ENCODE data around the gene RIPOR1. TPM values are rescaled to one million over a fixed set of nuclear protein-coding genes. Genes with fewer than 3 reads are reported as not detected.

RIPOR1 gene
- polyA plus RNA-seq, 6 donors from 2014 or later, result 3.4 to 34.5 (median 16.5) TPM

GRCh38 chr16:67537270-67537635 lies 8.6 kb downstream of the RIPOR1 start:
- Mint-ChIP-seq H3K27me3 (no peaks in the 10 kb centered on the region), H3K4me3 (peak overlapping the region; percentile 79 to 94 (median 88)), H3K4me1 (peaks cover 71 to 82% (median 79%) of the 10 kb centered on the region in 3 donors), H3K9me3 (no peaks in the 10 kb centered on the region), H3K36me3 (peaks cover 2 to 15% of the 10 kb centered on the region in 2 donors), H3K27ac (peak overlapping the region; percentile 96 to 99 (median 98))
- DNase-seq, result peak; percentile 43
- peak; percentile 46 to 50 for ATAC-seq (ENCODE audit: low read depth in 2 of 2)

DNA sequence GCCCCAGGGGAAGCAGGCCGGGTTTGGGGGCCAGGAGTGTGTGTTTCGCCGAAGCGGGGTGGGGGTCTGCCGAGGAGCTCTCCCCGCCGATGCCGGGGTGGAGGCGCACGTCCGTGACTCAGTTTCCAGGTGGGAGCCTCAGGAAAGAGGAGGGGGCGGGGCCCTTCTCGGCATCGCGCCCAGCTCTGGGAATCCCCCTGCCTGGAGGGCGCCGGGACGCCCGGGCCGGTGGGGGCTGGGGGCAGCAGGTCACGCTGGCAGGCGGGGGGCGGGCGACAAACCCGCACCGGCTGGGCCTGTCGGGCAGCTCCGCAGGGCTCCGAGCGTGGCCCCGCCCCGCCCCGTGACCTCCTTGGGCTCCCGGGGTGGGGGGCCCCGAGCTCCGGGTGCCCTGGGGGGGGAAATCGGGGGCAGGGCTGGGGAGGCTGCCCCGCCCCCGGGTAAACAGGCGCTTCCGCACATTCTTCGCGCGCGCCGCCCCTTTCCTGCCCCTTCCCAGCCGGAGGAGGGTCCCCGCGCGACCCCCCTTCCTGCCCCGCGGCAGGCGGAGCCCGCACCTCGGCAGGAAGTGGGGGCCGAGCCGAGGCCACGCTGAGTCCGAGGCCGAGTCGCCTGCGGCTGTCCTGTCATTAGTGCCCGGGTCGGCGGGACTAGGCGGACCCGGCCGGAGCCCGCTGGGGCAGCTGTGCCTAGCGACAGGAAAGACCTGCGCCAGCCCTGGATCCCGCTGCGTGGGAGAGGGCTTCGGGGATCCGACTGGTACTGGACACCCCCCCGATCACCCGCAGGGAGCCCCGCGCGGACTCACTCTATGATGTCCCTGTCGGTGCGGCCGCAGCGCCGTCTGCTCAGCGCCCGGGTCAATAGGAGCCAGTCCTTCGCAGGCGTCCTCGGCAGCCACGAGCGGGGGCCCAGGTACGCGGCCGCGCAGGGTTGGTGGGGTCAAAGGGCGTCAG lies 9.3 kb downstream of the RIPOR1 start:
- peak overlapping the region; percentile 20 to 98 (median 90) for H3K27ac Mint-ChIP-seq
- no peaks in the 10 kb centered on the region for H3K27me3 Mint-ChIP-seq
- ATAC-seq (ENCODE audit: low read depth in 2 of 2) (peak; percentile 61 to 65), DNase-seq (peak; percentile 75)
- peaks cover 5 to 20% of the 10 kb centered on the region in 2 donors for H3K36me3 Mint-ChIP-seq
- H3K4me1 Mint-ChIP-seq, result peaks cover 70 to 82% (median 79%) of the 10 kb centered on the region in 3 donors
- peak overlapping the region; percentile 75 to 94 (median 88) for H3K4me3 Mint-ChIP-seq
- H3K9me3 Mint-ChIP-seq, result no peaks in the 10 kb centered on the region

- H3K27ac Mint-ChIP-seq, result peak overlapping the region in 5 of 6 donors; percentile 27 to 98 (median 44)
- no peaks in the 10 kb centered on the region for H3K27me3 Mint-ChIP-seq
- peaks cover 5 to 20% of the 10 kb centered on the region in 2 donors for H3K36me3 Mint-ChIP-seq
- no peaks in the 10 kb centered on the region for H3K9me3 Mint-ChIP-seq
- peak overlapping the region; percentile 69 to 85 (median 80) for H3K4me3 Mint-ChIP-seq
- H3K4me1 Mint-ChIP-seq, result peaks cover 69 to 81% (median 79%) of the 10 kb centered on the region in 3 donors
- DNase-seq, result no peak
- ATAC-seq (ENCODE audit: low read depth in 2 of 2), result no peak
Measured at GRCh38 chr16:67538666-67539101, 10.1 kb downstream of the RIPOR1 start.

DNA sequence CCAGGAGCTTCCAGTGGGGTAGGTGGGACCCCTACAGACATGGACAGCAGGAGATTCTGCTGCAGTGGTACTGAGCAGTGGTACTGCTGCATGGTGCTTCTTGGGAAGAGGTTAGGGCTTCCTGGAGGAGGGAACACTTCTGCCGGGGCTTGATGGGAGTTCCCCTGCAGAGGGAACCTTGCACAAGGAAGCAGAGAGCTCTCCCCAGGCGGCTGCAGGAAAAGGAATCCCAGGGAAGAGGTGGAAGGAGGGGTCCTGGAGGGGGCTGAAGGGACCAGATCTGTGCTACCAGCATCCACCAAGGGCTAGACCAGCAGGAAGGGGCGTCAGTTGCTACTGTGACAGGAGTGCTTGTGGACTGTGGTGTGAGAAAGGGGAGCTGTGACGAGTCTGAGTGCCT lies 10.6 kb downstream of the RIPOR1 start:
- no peaks in the 10 kb centered on the region for H3K9me3 Mint-ChIP-seq
- peak overlapping the region; percentile 57 to 85 (median 80) for H3K4me3 Mint-ChIP-seq
- peak overlapping the region; percentile 64 to 98 (median 88) for H3K27ac Mint-ChIP-seq
- ATAC-seq (ENCODE audit: low read depth in 2 of 2), result no peak
- no peaks in the 10 kb centered on the region for H3K27me3 Mint-ChIP-seq
- H3K36me3 Mint-ChIP-seq, result peaks cover 5 to 24% of the 10 kb centered on the region in 2 donors
- peaks cover 74 to 84% (median 81%) of the 10 kb centered on the region in 3 donors for H3K4me1 Mint-ChIP-seq
- DNase-seq, result no peak

DNA sequence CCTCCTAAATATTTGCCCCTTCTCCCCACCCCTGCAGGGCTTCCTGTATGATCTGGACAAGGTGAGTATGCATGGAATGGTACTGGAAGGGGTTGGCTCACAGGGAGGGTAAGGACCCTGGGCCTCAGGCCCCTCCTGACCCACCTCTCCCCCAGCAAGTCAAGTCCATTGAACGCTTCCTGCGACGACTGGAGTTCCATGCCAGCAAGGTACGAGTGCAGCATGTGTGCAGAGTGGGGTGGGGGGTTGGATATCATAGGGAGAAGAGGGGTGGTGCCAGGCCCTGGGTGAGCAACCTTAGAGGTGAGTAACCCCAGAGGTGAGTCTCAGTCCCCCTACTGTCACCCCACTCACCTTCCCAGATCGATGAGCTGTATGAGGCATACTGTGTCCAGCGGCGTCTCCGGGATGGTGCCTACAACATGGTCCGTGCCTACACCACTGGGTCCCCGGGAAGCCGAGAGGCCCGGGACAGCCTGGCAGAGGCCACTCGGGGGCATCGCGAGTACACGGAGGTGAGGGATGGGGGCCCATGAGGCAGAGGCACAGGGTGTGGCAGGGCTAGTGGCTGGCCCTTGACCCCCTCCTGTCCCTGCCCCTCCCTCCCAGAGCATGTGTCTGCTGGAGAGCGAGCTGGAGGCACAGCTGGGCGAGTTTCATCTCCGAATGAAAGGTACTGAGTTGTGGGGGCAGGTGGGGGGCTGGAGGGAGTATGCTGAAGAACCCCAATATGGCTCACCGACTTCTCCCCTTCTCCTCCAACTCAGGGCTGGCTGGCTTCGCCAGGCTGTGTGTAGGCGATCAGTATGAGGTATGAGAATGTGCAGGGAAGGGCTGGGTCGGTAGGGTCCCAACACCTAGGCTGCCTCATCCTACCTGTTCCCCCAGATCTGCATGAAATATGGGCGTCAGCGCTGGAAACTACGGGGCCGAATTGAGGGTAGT lies 11.3 kb downstream of the RIPOR1 start:
- H3K4me1 Mint-ChIP-seq, result peaks cover 74 to 90% (median 81%) of the 10 kb centered on the region in 3 donors
- peak overlapping the region in 7 of 8 donors; percentile 13 to 86 (median 79) for H3K4me3 Mint-ChIP-seq
- no peaks in the 10 kb centered on the region for H3K27me3 Mint-ChIP-seq
- H3K36me3 Mint-ChIP-seq, result peaks cover 5 to 31% of the 10 kb centered on the region in 2 donors
- peak overlapping the region; percentile 39 to 98 (median 86) for H3K27ac Mint-ChIP-seq
- DNase-seq, result no peak
- ATAC-seq (ENCODE audit: low read depth in 2 of 2), result no peak
- H3K9me3 Mint-ChIP-seq, result no peaks in the 10 kb centered on the region

DNA sequence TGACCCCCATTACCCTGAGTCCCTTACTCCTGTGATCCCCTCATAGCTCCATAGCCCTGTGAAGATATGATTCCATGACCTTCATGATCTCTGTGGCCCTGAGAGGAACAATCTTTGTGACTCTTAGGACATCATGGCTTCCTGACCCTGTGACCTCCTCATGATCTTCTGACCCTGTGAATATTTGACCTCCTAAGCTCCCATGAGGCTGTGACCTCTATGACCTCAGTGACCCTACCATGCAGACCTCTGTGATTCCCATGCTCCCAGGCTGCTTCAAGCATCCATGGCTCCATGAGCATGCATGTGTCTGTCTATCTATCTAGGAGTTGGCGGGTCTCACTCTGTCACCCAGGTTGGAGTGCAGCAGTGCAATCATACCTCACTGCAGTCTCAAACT lies 12.1 kb downstream of the RIPOR1 start:
- ATAC-seq (ENCODE audit: low read depth in 2 of 2) (no peak), DNase-seq (no peak)
- Mint-ChIP-seq H3K9me3 (no peaks in the 10 kb centered on the region), H3K27ac (peak overlapping the region in 4 of 6 donors; percentile 70 to 93 (median 82)), H3K4me1 (peaks cover 70 to 89% (median 77%) of the 10 kb centered on the region in 3 donors), H3K36me3 (peaks cover 5 to 31% of the 10 kb centered on the region in 2 donors), H3K27me3 (no peaks in the 10 kb centered on the region), H3K4me3 (peak overlapping the region in 5 of 8 donors; percentile 5 to 86 (median 53))

DNA sequence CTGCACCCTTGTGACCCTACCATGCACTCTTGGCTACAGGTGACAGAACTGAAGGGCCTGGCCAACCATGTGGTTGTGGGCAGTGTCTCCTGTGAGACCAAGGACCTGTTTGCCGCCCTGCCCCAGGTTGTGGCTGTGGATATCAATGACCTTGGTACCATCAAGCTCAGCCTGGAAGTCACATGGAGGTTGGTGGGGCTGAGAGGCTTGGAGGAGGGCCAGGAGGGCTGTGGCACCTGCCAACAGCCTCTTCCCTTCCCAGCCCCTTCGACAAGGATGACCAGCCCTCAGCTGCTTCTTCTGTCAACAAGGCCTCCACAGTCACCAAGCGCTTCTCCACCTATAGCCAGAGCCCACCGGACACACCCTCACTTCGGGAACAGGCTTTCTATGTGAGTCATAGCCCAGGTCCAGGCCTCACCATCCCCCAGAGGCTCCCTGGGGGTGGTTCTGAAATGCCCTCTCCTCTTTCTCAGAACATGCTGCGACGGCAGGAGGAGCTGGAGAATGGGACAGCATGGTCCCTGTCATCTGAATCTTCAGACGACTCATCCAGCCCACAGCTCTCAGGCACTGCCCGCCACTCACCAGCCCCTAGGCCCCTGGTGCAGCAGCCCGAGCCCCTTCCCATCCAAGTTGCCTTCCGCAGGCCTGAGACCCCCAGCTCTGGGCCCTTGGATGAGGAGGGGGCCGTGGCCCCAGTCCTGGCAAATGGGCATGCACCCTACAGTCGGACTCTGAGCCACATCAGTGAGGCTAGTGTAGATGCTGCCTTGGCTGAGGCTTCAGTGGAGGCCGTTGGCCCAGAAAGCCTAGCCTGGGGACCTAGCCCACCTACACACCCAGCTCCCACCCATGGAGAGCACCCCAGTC lies 13.0 kb downstream of the RIPOR1 start:
- ATAC-seq (ENCODE audit: low read depth in 2 of 2) (no peak), DNase-seq (no peak)
- no peaks in the 10 kb centered on the region for H3K27me3 Mint-ChIP-seq
- H3K9me3 Mint-ChIP-seq, result no peaks in the 10 kb centered on the region
- peaks cover 5 to 31% of the 10 kb centered on the region in 2 donors for H3K36me3 Mint-ChIP-seq
- H3K4me3 Mint-ChIP-seq, result peak overlapping the region in 5 of 8 donors; percentile 41 to 85 (median 53)
- H3K4me1 Mint-ChIP-seq, result peaks cover 69 to 87% (median 76%) of the 10 kb centered on the region in 3 donors
- H3K27ac Mint-ChIP-seq, result peak overlapping the region; percentile 80 to 97 (median 85)

DNA sequence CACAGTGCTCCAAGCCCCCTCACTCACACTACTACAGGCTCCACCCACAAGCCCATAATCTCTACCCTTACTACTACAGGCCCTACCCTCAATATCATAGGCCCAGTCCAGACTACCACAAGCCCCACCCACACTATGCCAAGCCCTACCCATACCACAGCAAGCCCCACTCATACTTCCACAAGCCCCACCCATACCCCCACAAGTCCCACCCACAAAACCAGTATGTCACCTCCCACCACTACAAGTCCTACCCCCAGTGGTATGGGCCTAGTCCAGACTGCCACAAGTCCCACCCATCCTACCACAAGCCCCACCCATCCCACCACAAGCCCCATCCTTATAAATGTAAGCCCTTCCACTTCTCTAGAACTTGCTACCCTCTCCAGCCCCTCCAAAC lies 13.8 kb downstream of the RIPOR1 start:
- peak overlapping the region; percentile 80 to 97 (median 92) for H3K27ac Mint-ChIP-seq

GRCh38 chr16:67543036-67543435 lies 14.4 kb downstream of the RIPOR1 start:
- H3K4me1 Mint-ChIP-seq, result peaks cover 75 to 93% (median 84%) of the 10 kb centered on the region in 3 donors
- peak overlapping the region in 2 of 8 donors; percentile 3 to 25 for H3K4me3 Mint-ChIP-seq
- DNase-seq (no peak), ATAC-seq (ENCODE audit: low read depth in 2 of 2) (no peak)
- H3K27me3 Mint-ChIP-seq, result no peaks in the 10 kb centered on the region
- H3K27ac Mint-ChIP-seq, result peak overlapping the region in 4 of 6 donors; percentile 57 to 97 (median 83)
- H3K9me3 Mint-ChIP-seq, result no peaks in the 10 kb centered on the region
- peaks cover 5 to 31% of the 10 kb centered on the region in 2 donors for H3K36me3 Mint-ChIP-seq

More for the DNA sequence above, 13.8 kb downstream of the RIPOR1 start:
- H3K27me3 Mint-ChIP-seq, result no peaks in the 10 kb centered on the region
- peak overlapping the region in 6 of 8 donors; percentile 9 to 49 (median 39) for H3K4me3 Mint-ChIP-seq
- no peaks in the 10 kb centered on the region for H3K9me3 Mint-ChIP-seq
- ATAC-seq (ENCODE audit: low read depth in 2 of 2) (peak; percentile 64 to 68), DNase-seq (peak; percentile 71)
- H3K4me1 Mint-ChIP-seq, result peaks cover 69 to 87% (median 78%) of the 10 kb centered on the region in 3 donors
- H3K36me3 Mint-ChIP-seq, result peaks cover 5 to 31% of the 10 kb centered on the region in 2 donors

- DNase-seq (no peak), ATAC-seq (ENCODE audit: low read depth in 2 of 2) (no peak)
- H3K4me3 Mint-ChIP-seq, result peak overlapping the region in 3 of 8 donors; percentile 44 to 68 (median 47)
- no peaks in the 10 kb centered on the region for H3K9me3 Mint-ChIP-seq
- peak overlapping the region; percentile 69 to 88 (median 81) for H3K27ac Mint-ChIP-seq
- peaks cover 80 to 95% (median 89%) of the 10 kb centered on the region in 3 donors for H3K4me1 Mint-ChIP-seq
- no peaks in the 10 kb centered on the region for H3K27me3 Mint-ChIP-seq
- peaks cover 5 to 31% of the 10 kb centered on the region in 2 donors for H3K36me3 Mint-ChIP-seq
Measured at GRCh38 chr16:67543582-67543981, 15.0 kb downstream of the RIPOR1 start.

DNA sequence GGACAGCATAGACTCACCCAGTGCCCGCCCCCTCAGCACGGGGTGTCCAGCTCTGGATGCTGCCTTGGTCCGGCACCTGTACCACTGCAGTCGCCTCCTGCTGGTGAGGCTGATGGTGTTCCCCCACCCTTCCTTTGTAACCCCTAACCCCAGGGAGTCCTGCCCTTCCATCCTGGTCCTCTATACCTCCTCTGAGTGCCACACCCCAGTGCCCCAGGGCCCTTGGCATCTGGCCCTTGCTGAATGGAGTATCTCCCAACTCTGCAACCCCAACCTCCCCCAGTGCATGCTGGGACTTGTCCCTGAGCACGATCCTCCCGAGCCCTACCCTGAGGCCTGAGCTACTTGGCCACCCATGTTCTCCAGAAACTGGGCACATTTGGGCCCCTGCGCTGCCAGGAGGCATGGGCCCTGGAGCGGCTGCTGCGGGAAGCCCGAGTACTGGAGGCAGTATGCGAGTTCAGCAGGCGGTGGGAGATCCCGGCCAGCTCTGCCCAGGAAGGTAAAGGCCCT lies 15.8 kb downstream of the RIPOR1 start:
- no peaks in the 10 kb centered on the region for H3K27me3 Mint-ChIP-seq
- peak overlapping the region in 4 of 8 donors; percentile 33 to 48 (median 46) for H3K4me3 Mint-ChIP-seq
- no peak for ATAC-seq (ENCODE audit: low read depth in 2 of 2)
- no peaks in the 10 kb centered on the region for H3K9me3 Mint-ChIP-seq
- peak overlapping the region; percentile 63 to 94 (median 80) for H3K27ac Mint-ChIP-seq
- peaks cover 80 to 95% (median 89%) of the 10 kb centered on the region in 3 donors for H3K4me1 Mint-ChIP-seq
- peaks cover 5 to 31% of the 10 kb centered on the region in 2 donors for H3K36me3 Mint-ChIP-seq
- DNase-seq, result no peak

Measured in naive B cell (primary cell).